Heart left ventricle (tissue), 16 donors: Measurements from ENCODE around the gene LTB4R. TPM values are rescaled to one million over a fixed set of nuclear protein-coding genes. Genes with fewer than 3 reads are reported as not detected.

Source experiments
- ATAC-seq, 4 donors: fragments of 200-7000 bp; cut with Tn5 transposase; one replicate each; pipeline ENCODE4 v1.9.1; 2020 to 2022; ENCODE audit warnings: moderate library complexity in 4 of 4, mild to moderate bottlenecking in 3 of 4, moderate number of reproducible peaks in 1 of 4
- DNase-seq, 5 donors: peaks; one replicate each; pipeline ENCODE4 v3.0.0-alpha.2; 2020
- H3K27ac ChIP-seq, 12 donors: fragments of 200-600 bp; sonication (generic) in 4 of 12; one replicate each; pipeline versions ENCODE4 v1.5.0 to v1.8.0; 2016 to 2022; ENCODE audit warnings: mild to moderate bottlenecking in 2 of 12
- H3K27me3 ChIP-seq, 9 donors: fragments of 200-600 bp; sonication (generic) in 2 of 9; one replicate each; pipeline versions ENCODE4 v1.5.1 to v1.8.0; 2016 to 2022; ENCODE audit warnings: mild to moderate bottlenecking in 3 of 9
- H3K36me3 ChIP-seq, 9 donors: fragments of 200-600 bp; sonication (generic) in 2 of 9; one replicate each; pipeline versions ENCODE4 v1.5.0 to v1.8.0; 2018 to 2022; ENCODE audit warnings: mild to moderate bottlenecking in 2 of 9
- H3K4me1 ChIP-seq, 12 donors: fragments of 200-600 bp; sonication (generic) in 4 of 12; one replicate each; pipeline versions ENCODE4 v1.5.0 to v1.8.0; 2016 to 2022; ENCODE audit warnings: mild to moderate bottlenecking in 3 of 12
- H3K4me3 ChIP-seq, 12 donors: fragments of 200-600 bp; sonication (generic) in 4 of 12; one replicate each; pipeline versions ENCODE4 v1.5.0 to v1.8.0; 2017 to 2022; ENCODE audit warnings: mild to moderate bottlenecking in 9 of 12, moderate library complexity in 4 of 12
- H3K9me3 ChIP-seq, 12 donors: fragments of 200-600 bp; sonication (generic) in 4 of 12; one replicate each; pipeline versions ENCODE4 v1.5.0 to v1.8.0; 2016 to 2022; ENCODE audit warnings: mild to moderate bottlenecking in 1 of 12
- POLR2A ChIP-seq, 2 donors: fragments of 450-650 bp; IDR thresholded peaks; one replicate each; pipeline ENCODE4 v1.6.1; 2017; ENCODE audit warnings: antibody characterized with exemption in 2 of 2, mild to moderate bottlenecking in 2 of 2, moderate library complexity in 2 of 2
- WGBS, 4 donors: extraction: QIAGEN DNeasy Blood & Tissue Kit in 2 of 4; methylation state at CpG; one replicate each; pipeline versions ENCODE4 v1.1.5 to v1.1.7; 2013 to 2018; 5-methylcytosine and 5-hydroxymethylcytosine counted together
- intact Hi-C, 10 donors: fragments of 100-400 bp; cut with DNase I; formaldehyde crosslinking; loops; one replicate each; pipeline versions ENCODE4 v1.11.1 to v1.14.2; 2022
- polyA plus RNA-seq, 2 donors: library from polyadenylated mRNA; stranded (reverse); fragments of 200-250 nt; gene quantifications; one replicate each; pipeline ENCODE4 v1.2.3, GENCODE V29; 2013
- total RNA-seq, 9 donors: library from RNA; depleted of rRNA in 2 of 9; stranded (reverse); fragments of >200 nt in 2 of 9; fragmentation: NEBNext Ultra II Directional in 3 of 9; extraction: Animal tissue kit (Norgen Biotek cat#: 25700) in 3 of 9; gene quantifications; one replicate each; pipeline versions ENCODE4 v1.1.0 to v1.2.4, GENCODE V29; 2016 to 2023
- TF ChIP-seq, protein P1 (sequence below), 12 donors: fragments of 200-600 bp; sonication (generic) in 4 of 12; IDR thresholded peaks; one replicate each; pipeline versions ENCODE4 v1.5.0 to v1.8.0; 2018 to 2022; ENCODE audit warnings: antibody characterized with exemption in 12 of 12, mild to moderate bottlenecking in 5 of 12
- donor health status: ischemic (EF 13 %, LVEDD 7.1; RV severe dilation, severe dysfunction).
- donor health status: healthy with polysubstance abuse.
- donor health status: DM: no; HTN: yes; CAD: no.
- donor health status: DM: no; HTN: no; CAD: no.
- donor health status: ischemic (EF 25% LVEDD 6.9; RV normal size, moderate dysfunction).
- donor health status: ischemic (EF 25% LVEDD 5.7; RV mildly dilated, moderate dysfunction).
- donor health status: healthy.
- donor health status: DM: yes; HTN: yes; CAD: no.
- donor health status: ischemic (EF 35%, LVEDD 5.7; RV mildly dilated, moderate dysfunction).
- donor health status: nonischemic (EF 11% LVEDD 7.7; RV severe dilation, severe dysfunction).
- donor health status: DM: yes; HTN: yes; CAD: no.
- donor health status: PGD.
- donor health status: ischemic (EF 29% LVEDD 5.4; RV normal size, mild dysfunction).
- donor health status: nonischemic (EF 23%, LVEDD 6.1; RV moderate dilation, normal function).

The LTB4R gene
- total and polyA plus RNA-seq, 11 donors, result 0.92 to 8.8 (median 1.7) TPM

DNA sequence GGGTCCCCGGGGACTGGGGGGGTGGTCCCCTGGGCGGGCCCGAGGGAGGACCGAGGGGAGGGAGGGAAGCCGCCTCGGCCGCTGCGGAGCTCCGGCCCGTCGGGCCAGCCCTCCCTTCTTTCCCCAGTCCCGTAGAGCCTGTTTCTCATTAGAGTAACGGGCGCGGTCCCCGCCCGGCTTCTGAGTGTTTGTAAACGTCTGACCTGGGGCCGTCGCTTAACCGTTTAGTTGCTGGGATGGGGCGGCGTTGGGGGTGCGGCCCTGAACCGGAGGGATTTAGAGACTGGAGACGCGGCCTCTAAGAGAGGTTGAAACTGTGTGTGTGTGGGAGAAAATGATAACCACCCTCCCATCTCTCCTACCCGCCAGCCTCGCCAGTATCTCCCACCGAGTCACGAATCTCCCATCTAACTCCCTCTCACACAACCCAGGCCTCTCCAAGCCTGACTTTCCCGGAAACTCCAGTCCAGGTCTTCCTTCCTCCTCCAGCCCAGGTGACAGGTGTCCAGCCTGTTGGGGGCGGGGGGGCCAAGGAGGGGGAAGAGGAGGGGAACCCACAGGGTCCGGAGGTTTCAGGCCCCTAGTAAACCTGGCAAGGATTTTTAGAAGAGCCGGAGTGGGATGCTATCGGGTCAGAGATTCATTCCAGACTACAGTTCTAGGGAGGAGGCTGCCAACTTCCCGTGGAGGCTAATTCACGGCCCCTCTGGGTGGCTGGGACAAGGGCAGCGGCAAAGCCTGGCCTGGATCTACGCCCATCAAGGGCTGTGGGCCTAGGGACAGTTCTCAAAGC, 55.6 kb downstream of the LTB4R start:
- intact Hi-C loops, result loop anchor here in 9 of 10 donors (1.0 to 5.0 kb wide), 10 partner anchors 31 to 65 kb away; partner anchors contain the start of genes ADCY4 (in 4 of the 9), NYNRIN (in 2 of the 9), CBLN3 (in 1 of the 9) and KHNYN (in 1 of the 9)
- Histone ChIP-seq H3K36me3 (no peaks in the 10 kb centered on the region), H3K4me3 (peak overlapping the region; percentile 21 to 81 (median 57)), H3K4me1 (peaks cover 0 to 42% (median 20%) of the 10 kb centered on the region in 12 donors), H3K27ac (peak overlapping the region; percentile 77 to 99 (median 90)), H3K9me3 (no peaks in the 10 kb centered on the region), H3K27me3 (peaks cover 0 to 37% (median 6%) of the 10 kb centered on the region in 9 donors)
- DNase-seq, result peak; percentile 90 to 96 (median 91)
- TF ChIP-seq POLR2A (IDR thresholded peaks at IDR 0.05), result peak in 1 of 2 donors; percentile 67
- TF ChIP-seq, protein P1, sequence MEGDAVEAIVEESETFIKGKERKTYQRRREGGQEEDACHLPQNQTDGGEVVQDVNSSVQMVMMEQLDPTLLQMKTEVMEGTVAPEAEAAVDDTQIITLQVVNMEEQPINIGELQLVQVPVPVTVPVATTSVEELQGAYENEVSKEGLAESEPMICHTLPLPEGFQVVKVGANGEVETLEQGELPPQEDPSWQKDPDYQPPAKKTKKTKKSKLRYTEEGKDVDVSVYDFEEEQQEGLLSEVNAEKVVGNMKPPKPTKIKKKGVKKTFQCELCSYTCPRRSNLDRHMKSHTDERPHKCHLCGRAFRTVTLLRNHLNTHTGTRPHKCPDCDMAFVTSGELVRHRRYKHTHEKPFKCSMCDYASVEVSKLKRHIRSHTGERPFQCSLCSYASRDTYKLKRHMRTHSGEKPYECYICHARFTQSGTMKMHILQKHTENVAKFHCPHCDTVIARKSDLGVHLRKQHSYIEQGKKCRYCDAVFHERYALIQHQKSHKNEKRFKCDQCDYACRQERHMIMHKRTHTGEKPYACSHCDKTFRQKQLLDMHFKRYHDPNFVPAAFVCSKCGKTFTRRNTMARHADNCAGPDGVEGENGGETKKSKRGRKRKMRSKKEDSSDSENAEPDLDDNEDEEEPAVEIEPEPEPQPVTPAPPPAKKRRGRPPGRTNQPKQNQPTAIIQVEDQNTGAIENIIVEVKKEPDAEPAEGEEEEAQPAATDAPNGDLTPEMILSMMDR (IDR thresholded peaks at IDR 0.05), result no peak
- peak; percentile 77 to 90 (median 82) for ATAC-seq
- WGBS, 4 donors, result 1 to 3% (median 2%) methylated on average over 33 to 40 of the region's 40 CpGs

Other genes starting within 250 kb of the LTB4R start
Only the 30 nearest of the 33 such genes appear.
- gene DCAF11, start 196.7 kb upstream of the LTB4R start, total RNA-seq, result 100 to 1,000 TPM in 2 of 9 donors, 10 to 100 TPM in 7; 55.1 to 117 (median 75.0) TPM
- 100 to 1,000 TPM in 1 of 2 donors, 10 to 100 TPM in 1; 25.3 to 111 TPM for gene DCAF11, start 196.7 kb upstream of the LTB4R start, polyA plus RNA-seq
- 1 to 10 TPM; 1.3 to 2.9 (median 2.1) TPM for gene NRL, start 196.6 kb upstream of the LTB4R start, total RNA-seq
- 1 to 10 TPM; 2.1 to 3.0 TPM for gene NRL, start 196.6 kb upstream of the LTB4R start, polyA plus RNA-seq
- gene FITM1, start 180.8 kb upstream of the LTB4R start, total RNA-seq, result 100 to 1,000 TPM in 5 of 9 donors, 10 to 100 TPM in 4; 58.5 to 247 (median 107) TPM
- 100 to 1,000 TPM in 1 of 2 donors, 10 to 100 TPM in 1; 43.3 to 276 TPM for gene FITM1, start 180.8 kb upstream of the LTB4R start, polyA plus RNA-seq
- gene PSME1, start 175.3 kb upstream of the LTB4R start, total RNA-seq, result 100 to 1,000 TPM in 6 of 9 donors, 10 to 100 TPM in 3; 87.3 to 331 (median 110) TPM
- gene PSME1, start 175.3 kb upstream of the LTB4R start, polyA plus RNA-seq, result 100 to 1,000 TPM; 125 to 164 TPM
- 10 to 100 TPM in 8 of 9 donors, 1 to 10 TPM in 1; 9.6 to 18.7 (median 13.8) TPM for gene EMC9, start 169.9 kb upstream of the LTB4R start, total RNA-seq
- gene EMC9, start 169.9 kb upstream of the LTB4R start, polyA plus RNA-seq, result 10 to 100 TPM; 20.1 to 30.6 TPM
- 100 to 1,000 TPM in 3 of 9 donors, 10 to 100 TPM in 6; 51.4 to 360 (median 80.8) TPM for gene PSME2, start 164.9 kb upstream of the LTB4R start, total RNA-seq
- 100 to 1,000 TPM in 1 of 2 donors, 10 to 100 TPM in 1; 90.4 to 222 TPM for gene PSME2, start 164.9 kb upstream of the LTB4R start, polyA plus RNA-seq
- gene RNF31, start 164.0 kb upstream of the LTB4R start, total RNA-seq, result 10 to 100 TPM; 31.6 to 54.2 (median 36.6) TPM
- gene RNF31, start 164.0 kb upstream of the LTB4R start, polyA plus RNA-seq, result 10 to 100 TPM; 36.4 to 38.3 TPM
- 100 to 1,000 TPM in 1 of 9 donors, 10 to 100 TPM in 8; 23.4 to 169 (median 29.8) TPM for gene IRF9, start 150.2 kb upstream of the LTB4R start, total RNA-seq
- gene IRF9, start 150.2 kb upstream of the LTB4R start, polyA plus RNA-seq, result 10 to 100 TPM; 26.6 to 30.4 TPM
- 10 to 100 TPM in 2 of 9 donors, 1 to 10 TPM in 6, under 1 TPM in 1; 0.32 to 25.3 (median 4.4) TPM for gene REC8, start 139.4 kb upstream of the LTB4R start, total RNA-seq
- 1 to 10 TPM; 2.2 to 4.8 TPM for gene REC8, start 139.4 kb upstream of the LTB4R start, polyA plus RNA-seq
- gene IPO4, start 122.7 kb upstream of the LTB4R start, total RNA-seq, result 10 to 100 TPM in 8 of 9 donors, 1 to 10 TPM in 1; 9.1 to 25.6 (median 17.2) TPM
- gene IPO4, start 122.7 kb upstream of the LTB4R start, polyA plus RNA-seq, result 10 to 100 TPM in 1 of 2 donors, 1 to 10 TPM in 1; 1.8 to 40.0 TPM
- gene TM9SF1, start 116.1 kb upstream of the LTB4R start, total RNA-seq, result 10 to 100 TPM; 15.4 to 32.3 (median 26.3) TPM
- gene TM9SF1, start 116.1 kb upstream of the LTB4R start, polyA plus RNA-seq, result 10 to 100 TPM in 1 of 2 donors, 1 to 10 TPM in 1; 6.1 to 52.8 TPM
- gene TSSK4, start 105.8 kb upstream of the LTB4R start, total RNA-seq, result under 1 TPM in 1 of 9 donors, not detected in 8; 0.19 TPM
- under 1 TPM in 1 of 2 donors, not detected in 1; 0.23 TPM for gene TSSK4, start 105.8 kb upstream of the LTB4R start, polyA plus RNA-seq
- gene CHMP4A, start 98.0 kb upstream of the LTB4R start, total RNA-seq, result 10 to 100 TPM; 20.2 to 42.3 (median 34.5) TPM
- gene CHMP4A, start 98.0 kb upstream of the LTB4R start, polyA plus RNA-seq, result 10 to 100 TPM; 32.1 to 72.8 TPM
- 10 to 100 TPM; 12.8 to 22.6 (median 15.5) TPM for gene MDP1, start 95.4 kb upstream of the LTB4R start, total RNA-seq
- 10 to 100 TPM; 20.8 to 26.5 TPM for gene MDP1, start 95.4 kb upstream of the LTB4R start, polyA plus RNA-seq
- gene NEDD8, start 79.1 kb upstream of the LTB4R start, total RNA-seq, result 100 to 1,000 TPM; 174 to 217 (median 197) TPM
- 100 to 1,000 TPM; 276 to 287 TPM for gene NEDD8, start 79.1 kb upstream of the LTB4R start, polyA plus RNA-seq
- 10 to 100 TPM; 23.9 to 55.9 (median 32.8) TPM for gene GMPR2, start 78.6 kb upstream of the LTB4R start, total RNA-seq
- 10 to 100 TPM; 26.6 to 28.1 TPM for gene GMPR2, start 78.6 kb upstream of the LTB4R start, polyA plus RNA-seq
- gene TINF2, start 68.9 kb upstream of the LTB4R start, total RNA-seq, result 10 to 100 TPM; 34.5 to 58.1 (median 42.6) TPM
- gene TINF2, start 68.9 kb upstream of the LTB4R start, polyA plus RNA-seq, result 10 to 100 TPM; 16.1 to 55.4 TPM
- gene TGM1, start 48.3 kb upstream of the LTB4R start, total RNA-seq, result 10 to 100 TPM in 1 of 9 donors, 1 to 10 TPM in 3, under 1 TPM in 2, not detected in 3; 0.52 to 38.9 (median 1.0) TPM
- under 1 TPM; 0.61 to 0.69 TPM for gene TGM1, start 48.3 kb upstream of the LTB4R start, polyA plus RNA-seq
- 10 to 100 TPM; 18.8 to 33.1 (median 26.7) TPM for gene RABGGTA, start 39.9 kb upstream of the LTB4R start, total RNA-seq
- gene RABGGTA, start 39.9 kb upstream of the LTB4R start, polyA plus RNA-seq, result 10 to 100 TPM; 26.3 to 29.2 TPM
- 10 to 100 TPM in 6 of 9 donors, 1 to 10 TPM in 3; 6.3 to 18.1 (median 11.3) TPM for gene DHRS1, start 11.7 kb upstream of the LTB4R start, total RNA-seq
- gene DHRS1, start 11.7 kb upstream of the LTB4R start, polyA plus RNA-seq, result 10 to 100 TPM in 1 of 2 donors, 1 to 10 TPM in 1; 5.5 to 10.7 TPM
- gene NOP9, start 11.7 kb upstream of the LTB4R start, total RNA-seq, result 10 to 100 TPM; 22.1 to 34.0 (median 27.8) TPM
- 10 to 100 TPM; 13.5 to 29.8 TPM for gene NOP9, start 11.7 kb upstream of the LTB4R start, polyA plus RNA-seq
- gene CIDEB, start 3.5 kb upstream of the LTB4R start, total RNA-seq, result 10 to 100 TPM in 1 of 9 donors, 1 to 10 TPM in 8; 1.7 to 10.1 (median 3.0) TPM
- 1 to 10 TPM; 2.6 to 3.2 TPM for gene CIDEB, start 3.5 kb upstream of the LTB4R start, polyA plus RNA-seq
- gene LTB4R2, start 1.4 kb upstream of the LTB4R start, total RNA-seq, result 1 to 10 TPM in 7 of 9 donors, under 1 TPM in 2; 0.81 to 3.8 (median 1.6) TPM
- under 1 TPM; 0.53 to 0.64 TPM for gene LTB4R2, start 1.4 kb upstream of the LTB4R start, polyA plus RNA-seq
- 10 to 100 TPM; 20.7 to 47.5 (median 27.5) TPM for gene ADCY4, start 23.6 kb downstream of the LTB4R start, total RNA-seq
- gene ADCY4, start 23.6 kb downstream of the LTB4R start, polyA plus RNA-seq, result 10 to 100 TPM; 21.9 to 40.4 TPM
- 10 to 100 TPM in 1 of 9 donors, 1 to 10 TPM in 6, under 1 TPM in 2; 0.75 to 10.5 (median 3.0) TPM for gene RIPK3, start 28.5 kb downstream of the LTB4R start, total RNA-seq
- 1 to 10 TPM; 4.0 to 4.4 TPM for gene RIPK3, start 28.5 kb downstream of the LTB4R start, polyA plus RNA-seq
- gene NFATC4, start 56.7 kb downstream of the LTB4R start, total RNA-seq, result 10 to 100 TPM in 7 of 9 donors, 1 to 10 TPM in 2; 6.5 to 19.1 (median 11.7) TPM
- gene NFATC4, start 56.7 kb downstream of the LTB4R start, polyA plus RNA-seq, result 10 to 100 TPM; 12.5 to 23.0 TPM
- 10 to 100 TPM in 1 of 9 donors, 1 to 10 TPM in 8; 3.7 to 10.0 (median 7.5) TPM for gene NYNRIN, start 87.5 kb downstream of the LTB4R start, total RNA-seq
- gene NYNRIN, start 87.5 kb downstream of the LTB4R start, polyA plus RNA-seq, result 1 to 10 TPM; 3.6 to 6.7 TPM
- gene CBLN3, start 118.2 kb downstream of the LTB4R start, total RNA-seq, result 1 to 10 TPM in 5 of 9 donors, under 1 TPM in 4; 0.38 to 4.9 (median 1.0) TPM
- gene CBLN3, start 118.2 kb downstream of the LTB4R start, polyA plus RNA-seq, result under 1 TPM; 0.72 to 0.80 TPM
- gene KHNYN, start 118.5 kb downstream of the LTB4R start, total RNA-seq, result 10 to 100 TPM; 16.9 to 33.4 (median 20.1) TPM
- gene KHNYN, start 118.5 kb downstream of the LTB4R start, polyA plus RNA-seq, result 10 to 100 TPM; 15.6 to 34.5 TPM
- 10 to 100 TPM; 58.6 to 74.6 (median 60.5) TPM for gene SDR39U1, start 131.3 kb downstream of the LTB4R start, total RNA-seq
- gene SDR39U1, start 131.3 kb downstream of the LTB4R start, polyA plus RNA-seq, result 100 to 1,000 TPM in 1 of 2 donors, 10 to 100 TPM in 1; 68.4 to 109 TPM